IPS-18a (cell line): ENCODE data around the gene GNAT1.
"Not testable (repeated sequence)": the region's sequence is repeated elsewhere in the genome, so short reads cannot be mapped to it uniquely, and the experiment has no call there.

ENCODE experiments used
- H3K27ac ChIP-seq: one replicate; pipeline ENCODE4 v1.5.1; 2013; ENCODE audit warnings: low read length
- H3K27me3 ChIP-seq: one replicate; pipeline ENCODE4 v1.6.1; 2013; ENCODE audit warnings: mild to moderate bottlenecking, low read length; ENCODE audit not compliant: control insufficient read depth, insufficient read depth
- H3K36me3 ChIP-seq: one replicate; pipeline ENCODE4 v1.6.1; 2013; ENCODE audit warnings: low read depth, low read length; ENCODE audit not compliant: control insufficient read depth
- H3K4me1 ChIP-seq: one replicate; pipeline ENCODE4 v1.6.1; 2013; ENCODE audit warnings: low read depth, low read length; ENCODE audit not compliant: control insufficient read depth
- H3K4me3 ChIP-seq: one replicate; pipeline ENCODE4 v1.5.1; 2013; ENCODE audit warnings: low read length
- H3K9ac ChIP-seq: one replicate; pipeline ENCODE4 v1.6.1; 2013; ENCODE audit warnings: mild to moderate bottlenecking, low read length, moderate library complexity
- H3K9me3 ChIP-seq: one replicate; pipeline ENCODE4 v1.6.1; 2013; ENCODE audit warnings: low read depth, low read length; ENCODE audit not compliant: control insufficient read depth

The GNAT1 gene

DNA sequence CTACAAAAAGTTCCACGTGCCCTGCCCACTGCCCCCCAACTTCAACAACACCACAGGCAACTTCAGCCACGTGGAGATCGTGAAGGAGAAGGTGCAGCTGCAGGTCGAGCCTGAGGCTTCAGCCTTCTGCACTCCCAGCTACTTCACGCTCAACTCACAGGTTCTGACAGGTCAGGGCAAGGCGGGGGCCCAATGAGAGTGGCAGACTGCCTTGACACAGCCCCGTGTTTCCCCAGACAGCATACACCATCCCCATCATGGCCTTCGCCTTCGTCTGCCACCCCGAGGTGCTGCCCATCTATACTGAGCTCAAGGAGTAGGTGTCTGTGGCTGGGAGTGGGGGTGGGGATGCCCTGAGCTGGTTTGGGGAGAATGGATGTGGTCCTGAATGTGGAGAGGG is 26.3 kb downstream of the GNAT1 start:
- no peaks in the 10 kb centered on the region for H3K36me3 ChIP-seq
- H3K9ac ChIP-seq: no peak overlapping the region
- H3K4me3 ChIP-seq: no peak overlapping the region
- no peaks in the 10 kb centered on the region for H3K27me3 ChIP-seq
- no peaks in the 10 kb centered on the region for H3K9me3 ChIP-seq
- no peaks in the 10 kb centered on the region for H3K4me1 ChIP-seq
- no peak overlapping the region for H3K27ac ChIP-seq

DNA sequence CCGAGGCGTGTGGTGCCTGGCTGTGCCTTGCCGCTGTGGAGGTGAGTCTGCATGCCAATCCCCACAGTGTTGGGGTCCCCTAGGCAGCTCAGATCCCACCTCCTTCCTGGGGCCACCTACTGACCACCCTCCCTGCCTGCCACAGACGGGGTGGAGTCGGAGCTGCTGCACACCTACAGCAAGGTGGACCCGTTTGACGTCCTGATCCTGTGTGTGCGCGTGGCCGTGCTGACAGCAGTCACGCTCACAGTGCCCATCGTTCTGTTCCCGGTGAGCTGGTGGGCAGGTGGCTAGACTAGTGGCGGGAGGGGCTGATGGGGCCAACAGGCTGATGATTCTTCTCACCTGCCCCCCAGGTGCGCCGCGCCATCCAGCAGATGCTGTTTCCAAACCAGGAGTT is 27.0 kb downstream of the GNAT1 start:
- H3K27me3 ChIP-seq: no peaks in the 10 kb centered on the region
- H3K9me3 ChIP-seq: no peaks in the 10 kb centered on the region
- H3K27ac ChIP-seq: no peak overlapping the region
- H3K4me1 ChIP-seq: no peaks in the 10 kb centered on the region
- no peak overlapping the region for H3K4me3 ChIP-seq
- no peaks in the 10 kb centered on the region for H3K36me3 ChIP-seq
- no peak overlapping the region for H3K9ac ChIP-seq

- H3K36me3 ChIP-seq: no peaks in the 10 kb centered on the region
- H3K4me1 ChIP-seq: no peaks in the 10 kb centered on the region
- no peak overlapping the region for H3K4me3 ChIP-seq
- no peaks in the 10 kb centered on the region for H3K9me3 ChIP-seq
- H3K27me3 ChIP-seq: no peaks in the 10 kb centered on the region
- no peak overlapping the region for H3K9ac ChIP-seq
- H3K27ac ChIP-seq: no peak overlapping the region
Measured at GRCh38 chr3:50219285-50219684, 27.9 kb downstream of the GNAT1 start.

DNA sequence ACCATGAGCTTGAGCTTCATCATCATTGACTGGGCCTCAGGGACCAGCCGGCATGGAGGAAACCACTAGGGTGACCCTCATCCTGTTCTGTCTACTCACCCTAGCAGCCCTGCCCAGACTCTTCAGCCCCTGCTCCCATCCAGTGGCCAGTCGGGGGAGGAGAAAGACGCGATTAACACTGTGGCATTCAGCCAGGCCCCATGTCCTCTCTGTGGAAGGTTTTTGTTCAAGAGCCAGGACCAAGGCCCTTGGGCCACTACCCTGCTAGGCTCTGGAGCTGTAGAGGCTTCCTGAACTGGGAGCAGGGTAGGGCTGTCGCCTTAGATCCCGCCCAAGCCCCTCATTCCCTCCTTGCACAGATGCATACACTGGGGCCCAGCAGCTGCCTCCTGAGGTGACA is 28.7 kb downstream of the GNAT1 start:
- Histone ChIP-seq H3K9ac (no peak overlapping the region), H3K36me3 (no peaks in the 10 kb centered on the region), H3K27me3 (no peaks in the 10 kb centered on the region), H3K27ac (no peak overlapping the region), H3K9me3 (no peaks in the 10 kb centered on the region), H3K4me1 (no peaks in the 10 kb centered on the region), H3K4me3 (no peak overlapping the region)

DNA sequence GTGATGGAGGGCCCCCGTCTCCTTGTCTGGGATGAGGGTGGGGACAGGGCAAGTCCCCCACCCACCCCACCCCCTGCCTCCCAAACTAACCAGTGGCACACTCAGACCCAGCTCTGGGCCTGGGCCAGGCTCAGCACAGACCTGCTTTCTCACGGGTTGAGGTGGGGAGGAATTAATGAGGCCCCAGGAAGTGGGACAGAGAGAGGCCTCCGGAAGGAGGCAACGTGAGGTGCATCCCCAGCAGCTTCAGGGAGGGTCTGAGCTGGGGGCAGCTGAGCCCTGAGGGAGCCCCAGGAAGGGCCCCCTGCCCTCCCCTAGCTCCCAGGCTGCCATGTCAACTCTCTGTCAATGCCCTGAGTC is 29.6 kb downstream of the GNAT1 start:
- Histone ChIP-seq H3K4me3 (no peak overlapping the region), H3K27me3 (no peaks in the 10 kb centered on the region), H3K9me3 (no peaks in the 10 kb centered on the region), H3K9ac (no peak overlapping the region), H3K36me3 (no peaks in the 10 kb centered on the region), H3K27ac (no peak overlapping the region), H3K4me1 (no peaks in the 10 kb centered on the region)

- H3K9ac ChIP-seq: no peak overlapping the region
- H3K36me3 ChIP-seq: no peaks in the 10 kb centered on the region
- no peaks in the 10 kb centered on the region for H3K9me3 ChIP-seq
- no peaks in the 10 kb centered on the region for H3K4me1 ChIP-seq
- no peak overlapping the region for H3K27ac ChIP-seq
- no peak overlapping the region for H3K4me3 ChIP-seq
- peaks cover 3% of the 10 kb centered on the region for H3K27me3 ChIP-seq
Measured at GRCh38 chr3:50221411-50222168, 30.2 kb downstream of the GNAT1 start.

GRCh38 chr3:50222169-50222528 is 30.7 kb downstream of the GNAT1 start:
- Histone ChIP-seq H3K36me3 (no peaks in the 10 kb centered on the region), H3K9ac (no peak overlapping the region), H3K4me1 (no peaks in the 10 kb centered on the region), H3K27ac (no peak overlapping the region), H3K4me3 (no peak overlapping the region), H3K27me3 (peaks cover 8% of the 10 kb centered on the region), H3K9me3 (no peaks in the 10 kb centered on the region)

DNA sequence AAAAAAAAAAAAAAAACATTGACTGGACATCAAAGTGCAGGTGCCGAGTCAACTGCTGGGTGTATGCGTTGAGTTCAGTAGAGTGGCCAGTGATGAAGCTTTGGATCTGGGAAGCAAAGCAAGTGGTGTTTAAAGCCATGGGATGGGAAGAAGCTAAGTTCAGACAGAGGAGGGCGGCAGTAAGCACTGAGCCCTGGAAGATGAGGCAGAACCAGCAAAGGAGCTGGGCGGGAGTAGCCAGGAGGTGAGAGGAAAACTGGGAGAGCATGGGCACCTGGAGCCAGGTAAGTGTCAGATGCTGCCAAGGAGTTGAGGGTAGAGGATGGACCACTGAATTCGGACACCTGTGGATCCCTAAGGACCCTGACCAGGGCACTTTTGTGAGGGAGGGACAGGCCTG is 33.2 kb downstream of the GNAT1 start:
- H3K27me3 ChIP-seq: peaks cover 8% of the 10 kb centered on the region
- no peak overlapping the region for H3K27ac ChIP-seq
- no peaks in the 10 kb centered on the region for H3K9me3 ChIP-seq
- no peak overlapping the region for H3K9ac ChIP-seq
- H3K4me3 ChIP-seq: no peak overlapping the region
- H3K36me3 ChIP-seq: no peaks in the 10 kb centered on the region
- H3K4me1 ChIP-seq: peaks cover 7% of the 10 kb centered on the region

DNA sequence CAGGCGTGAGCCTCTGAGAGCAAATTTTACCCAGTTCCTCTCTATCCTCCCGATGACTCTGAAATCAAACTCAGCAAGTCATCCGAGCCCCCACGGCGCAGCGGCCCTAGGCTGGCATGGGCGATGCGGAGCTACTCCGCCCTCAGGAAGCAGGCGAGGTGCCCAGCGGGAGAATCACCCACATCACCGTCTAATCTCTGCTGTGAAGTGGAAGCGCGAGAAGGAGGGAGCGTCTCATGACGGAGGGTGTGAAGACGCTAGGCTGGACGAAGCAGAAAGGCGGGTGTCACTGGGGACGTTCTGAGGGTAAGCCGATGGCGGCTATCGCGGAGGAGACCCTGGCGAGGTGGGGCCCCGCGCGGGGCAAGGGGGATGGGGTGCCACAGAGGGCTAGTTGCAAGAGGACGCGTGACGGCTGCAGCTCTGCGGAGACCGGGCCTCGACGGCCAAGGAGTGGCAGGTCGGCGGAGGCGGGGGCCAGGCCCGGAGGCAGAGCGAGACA is 35.5 kb downstream of the GNAT1 start:
- Histone ChIP-seq H3K36me3 (no peaks in the 10 kb centered on the region), H3K9ac (no peak overlapping the region), H3K4me3 (peak overlapping the region; percentile 90), H3K4me1 (peaks cover 7% of the 10 kb centered on the region), H3K9me3 (no peaks in the 10 kb centered on the region), H3K27me3 (peaks cover 8% of the 10 kb centered on the region), H3K27ac (no peak overlapping the region)

GRCh38 chr3:50227390-50228183 is 36.2 kb downstream of the GNAT1 start:
- H3K36me3 ChIP-seq: no peaks in the 10 kb centered on the region
- H3K9ac ChIP-seq: peak overlapping the region; percentile 93
- H3K9me3 ChIP-seq: no peaks in the 10 kb centered on the region
- peaks cover 8% of the 10 kb centered on the region for H3K27me3 ChIP-seq
- H3K4me1 ChIP-seq: peaks cover 7% of the 10 kb centered on the region
- H3K4me3 ChIP-seq: peak overlapping the region; percentile 90
- H3K27ac ChIP-seq: peak overlapping the region; percentile 93

GRCh38 chr3:50228184-50228763 is 36.9 kb downstream of the GNAT1 start:
- H3K27ac ChIP-seq, H3K27me3 ChIP-seq, H3K4me1 ChIP-seq, H3K36me3 ChIP-seq, H3K9me3 ChIP-seq: not testable (repeated sequence)
- Histone ChIP-seq H3K4me3 (peak overlapping the region; percentile 90), H3K9ac (peak overlapping the region; percentile 93)
